SK-N-SH (cell line): Measurements from ENCODE around the gene FTSJ1. TPM values are rescaled to one million over a fixed set of nuclear protein-coding genes. Genes with fewer than 3 reads are reported as not detected.

ENCODE experiments used
- CTCF ChIA-PET: fragments of 300-600, 350-600 bp; formaldehyde crosslinking; extraction: SDS; loops from one replicate; lab custom pipeline; 2021; lab: Yijun Ruan, JAX
- POLR2A ChIA-PET: fragments of 350-600 bp; sonication (Branson Sonifier 250); formaldehyde crosslinking; extraction: SDS; loops from one replicate; lab custom pipeline; 2020; ENCODE audit warnings: antibody characterized with exemption, inconsistent platforms; lab: Yijun Ruan, JAX
- DNase-seq: peaks from one replicate; pipeline ENCODE4 v3.0.0; 2012
- H2AFZ ChIP-seq: fragments of 200-600 bp; sonication (generic); 2 replicates; pipeline ENCODE4 v1.8.1; 2016; ENCODE audit warnings: antibody characterized with exemption, mild to moderate bottlenecking, low read depth
- H3F3A ChIP-seq: fragments of 200-600 bp; sonication (generic); replicated peaks from 2 replicates; pipeline ENCODE3; 2016; ENCODE audit warnings: antibody characterized with exemption, mild to moderate bottlenecking; ENCODE audit not compliant: insufficient read depth
- H3K27ac ChIP-seq, 2 experiments: fragments of 200-500 bp in 1 of 2; fragments of 200-600 bp in 1 of 2; sonication (Bioruptor generic) in 1 of 2; sonication (generic), shearing (Covaris generic) in 1 of 2; 2 replicates each; pipeline versions ENCODE4 v1.5.1 to v1.6.1; 2014 to 2016; ENCODE audit warnings: low read depth in 2 of 2, inconsistent platforms in 1 of 2, low read length in 1 of 2, mild to moderate bottlenecking in 1 of 2, mixed read lengths in 1 of 2
- H3K27me3 ChIP-seq: fragments of 200-600 bp; sonication (generic), shearing (Covaris generic); 2 replicates; pipeline ENCODE4 v1.6.1; 2016; ENCODE audit warnings: mixed run types; ENCODE audit not compliant: insufficient read depth
- H3K36me3 ChIP-seq, 2 experiments: fragments of 200-500 bp in 1 of 2; fragments of 200-600 bp in 1 of 2; sonication (Bioruptor generic) in 1 of 2; sonication (generic) in 1 of 2; replicated peaks in 1 of 2; 2 replicates each; pipeline versions ENCODE3 to v1.5.1; 2014 to 2016; ENCODE audit warnings: low read length in 1 of 2, mild to moderate bottlenecking in 1 of 2; ENCODE audit not compliant: insufficient read depth in 2 of 2, control insufficient read depth in 1 of 2
- H3K4me1 ChIP-seq, 2 experiments: fragments of 200-500 bp in 1 of 2; fragments of 200-600 bp in 1 of 2; sonication (Bioruptor generic) in 1 of 2; sonication (generic), shearing (Covaris generic) in 1 of 2; 2 replicates each; pipeline versions ENCODE4 v1.5.1 to v1.6.1; 2014 to 2016; ENCODE audit warnings: low read depth in 1 of 2, low read length in 1 of 2, mixed run types in 1 of 2; ENCODE audit not compliant: insufficient read depth in 2 of 2, control insufficient read depth in 1 of 2
- H3K4me2 ChIP-seq: fragments of 200-600 bp; sonication (generic), shearing (Covaris generic); 2 replicates; pipeline ENCODE4 v1.6.1; 2017; ENCODE audit warnings: mixed run types
- H3K4me3 ChIP-seq, 2 experiments: fragments of 200-500 bp in 1 of 2; fragments of 200-600 bp in 1 of 2; sonication (Bioruptor generic) in 1 of 2; sonication (generic), shearing (Covaris generic) in 1 of 2; 2 replicates each; pipeline versions ENCODE4 v1.5.1 to v1.8.1; 2014 to 2016; ENCODE audit warnings: low read depth in 2 of 2, inconsistent platforms in 1 of 2, low read length in 1 of 2, mild to moderate bottlenecking in 1 of 2, mixed read lengths in 1 of 2, moderate library complexity in 1 of 2
- H3K79me2 ChIP-seq: fragments of 200-600 bp; sonication (generic); 2 replicates; pipeline ENCODE4 v1.8.1; 2017; ENCODE audit warnings: mild to moderate bottlenecking; ENCODE audit not compliant: insufficient read depth
- H3K9ac ChIP-seq: fragments of 200-600 bp; sonication (generic); 2 replicates; pipeline ENCODE4 v1.6.1; 2017; ENCODE audit warnings: mixed run types
- H3K9me2 ChIP-seq: fragments of 200-600 bp; sonication (generic); 2 replicates; pipeline ENCODE4 v1.6.1; 2017; ENCODE audit warnings: mixed run types
- H3K9me3 ChIP-seq: fragments of 200-600 bp; sonication (generic); 2 replicates; pipeline ENCODE4 v1.6.1; 2017; ENCODE audit warnings: mixed run types, mild to moderate bottlenecking, moderate library complexity
- H4K20me1 ChIP-seq: fragments of 200-600 bp; sonication (generic); 2 replicates; pipeline ENCODE4 v1.6.1; 2017; ENCODE audit warnings: mild to moderate bottlenecking, mixed run types; ENCODE audit not compliant: insufficient read depth
- ELF1 ChIP-seq: IDR thresholded peaks from 2 replicates; pipeline ENCODE4 v1.4.0; 2012
- FOXJ3 ChIP-seq: sonication (generic); formaldehyde crosslinking; IDR thresholded peaks from 2 replicates; pipeline ENCODE4 v1.5.1; 2020; ENCODE audit warnings: mild to moderate bottlenecking, missing genetic modification reagents
- JUND ChIP-seq: IDR thresholded peaks from 2 replicates; pipeline ENCODE4 v1.4.0; 2012
- RCOR1 ChIP-seq: fragments of 150-350 bp; IDR thresholded peaks from 2 replicates; pipeline ENCODE4 v1.6.1; 2017; ENCODE audit warnings: antibody characterized with exemption, low read length
- SIN3A ChIP-seq: IDR thresholded peaks from 2 replicates; pipeline ENCODE4 v1.6.1; 2012; ENCODE audit warnings: low read depth, mild to moderate bottlenecking, low read length, moderate library complexity, borderline replicate concordance
- TAF1 ChIP-seq: IDR thresholded peaks from 2 replicates; pipeline ENCODE4 v1.6.1; 2012; ENCODE audit warnings: low read depth, mild to moderate bottlenecking, low read length, moderate library complexity, borderline replicate concordance
- TEAD4 ChIP-seq: IDR thresholded peaks from 2 replicates; pipeline ENCODE4 v1.4.0; 2012; ENCODE audit warnings: mild to moderate bottlenecking, borderline replicate concordance; ENCODE audit not compliant: insufficient read depth
- WGBS: methylation state at CpG from one replicate; pipeline ENCODE4 v1.1.6; 2017; ENCODE audit warnings: low lambda C conversion rate; 5-methylcytosine and 5-hydroxymethylcytosine counted together
- polyA plus RNA-seq, 3 experiments: library from polyadenylated mRNA; depleted of rRNA; stranded (reverse); fragments of >200 nt; gene quantifications; 2 replicates each; pipeline ENCODE4 v1.2.3, GENCODE V29; 2012
- TF ChIP-seq, protein P1 (sequence below): IDR thresholded peaks from 2 replicates; pipeline ENCODE4; 2012
- TF ChIP-seq, protein P2 (sequence below): IDR thresholded peaks from 2 replicates; pipeline ENCODE4 v1.4.0; 2012; ENCODE audit warnings: low read depth, borderline replicate concordance

FTSJ1 gene
- polyA plus RNA-seq, 1 of the 3 experiments (the other 2 are of a cell fraction) = 34.1 TPM

DNA sequence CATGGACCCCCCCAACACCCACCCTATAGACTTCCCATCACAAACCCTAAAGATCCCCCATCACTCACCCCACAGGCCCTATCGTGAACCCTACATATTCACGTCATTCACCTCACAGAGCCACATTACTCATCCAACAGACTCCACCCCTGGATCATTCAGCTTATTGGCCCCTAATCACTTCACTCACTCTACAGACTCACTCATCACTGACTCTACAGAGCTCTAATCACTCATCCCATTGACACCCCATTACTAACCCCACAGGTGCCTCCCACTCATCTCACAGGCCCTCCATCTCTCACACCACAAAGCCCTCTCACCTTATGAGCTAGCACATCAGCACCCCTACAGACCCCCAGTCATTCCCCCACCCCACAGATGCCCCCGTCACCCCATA is 57.2 kb downstream of the FTSJ1 start:
- no peak for TF ChIP-seq RCOR1
- TF ChIP-seq, protein P1, sequence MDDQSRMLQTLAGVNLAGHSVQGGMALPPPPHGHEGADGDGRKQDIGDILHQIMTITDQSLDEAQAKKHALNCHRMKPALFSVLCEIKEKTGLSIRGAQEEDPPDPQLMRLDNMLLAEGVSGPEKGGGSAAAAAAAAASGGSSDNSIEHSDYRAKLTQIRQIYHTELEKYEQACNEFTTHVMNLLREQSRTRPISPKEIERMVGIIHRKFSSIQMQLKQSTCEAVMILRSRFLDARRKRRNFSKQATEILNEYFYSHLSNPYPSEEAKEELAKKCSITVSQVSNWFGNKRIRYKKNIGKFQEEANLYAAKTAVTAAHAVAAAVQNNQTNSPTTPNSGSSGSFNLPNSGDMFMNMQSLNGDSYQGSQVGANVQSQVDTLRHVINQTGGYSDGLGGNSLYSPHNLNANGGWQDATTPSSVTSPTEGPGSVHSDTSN = no peak
- TF ChIP-seq, protein P2, sequence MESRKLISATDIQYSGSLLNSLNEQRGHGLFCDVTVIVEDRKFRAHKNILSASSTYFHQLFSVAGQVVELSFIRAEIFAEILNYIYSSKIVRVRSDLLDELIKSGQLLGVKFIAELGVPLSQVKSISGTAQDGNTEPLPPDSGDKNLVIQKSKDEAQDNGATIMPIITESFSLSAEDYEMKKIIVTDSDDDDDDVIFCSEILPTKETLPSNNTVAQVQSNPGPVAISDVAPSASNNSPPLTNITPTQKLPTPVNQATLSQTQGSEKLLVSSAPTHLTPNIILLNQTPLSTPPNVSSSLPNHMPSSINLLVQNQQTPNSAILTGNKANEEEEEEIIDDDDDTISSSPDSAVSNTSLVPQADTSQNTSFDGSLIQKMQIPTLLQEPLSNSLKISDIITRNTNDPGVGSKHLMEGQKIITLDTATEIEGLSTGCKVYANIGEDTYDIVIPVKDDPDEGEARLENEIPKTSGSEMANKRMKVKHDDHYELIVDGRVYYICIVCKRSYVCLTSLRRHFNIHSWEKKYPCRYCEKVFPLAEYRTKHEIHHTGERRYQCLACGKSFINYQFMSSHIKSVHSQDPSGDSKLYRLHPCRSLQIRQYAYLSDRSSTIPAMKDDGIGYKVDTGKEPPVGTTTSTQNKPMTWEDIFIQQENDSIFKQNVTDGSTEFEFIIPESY = no peak
- no peak for TF ChIP-seq JUND
- no peak for TF ChIP-seq TEAD4
- no peak for TF ChIP-seq SIN3A
- no peak for TF ChIP-seq FOXJ3 (CRISPR knock-in tag)
- no peak for TF ChIP-seq TAF1
- no peak for TF ChIP-seq ELF1
- no peak overlapping the region for H3K9ac ChIP-seq
- H3F3A ChIP-seq = no peaks in the 10 kb centered on the region
- no peaks in the 10 kb centered on the region for H3K79me2 ChIP-seq
- no peaks in the 10 kb centered on the region for H3K9me2 ChIP-seq
- no peaks in the 10 kb centered on the region for H4K20me1 ChIP-seq
- CTCF ChIA-PET = no interaction called here
- H3K4me1 ChIP-seq = no peaks in the 10 kb centered on the region
- H3K4me2 ChIP-seq = no peak overlapping the region
- H3K27ac ChIP-seq = no peak overlapping the region
- no peaks in the 10 kb centered on the region for H3K27me3 ChIP-seq
- POLR2A ChIA-PET = no interaction called here
- no peaks in the 10 kb centered on the region for H3K36me3 ChIP-seq
- DNase-seq = no peak
- no peak overlapping the region for H3K4me3 ChIP-seq
- H3K9me3 ChIP-seq = no peaks in the 10 kb centered on the region
- 44% methylated on average over 3 of the region's 3 CpGs for WGBS
- H2AFZ ChIP-seq = no peak overlapping the region

Other genes with a start within 250 kb of the FTSJ1 start
- 0.05 TPM in 1 of 2 replicates, not detected in the other for gene SSX1, start 220.8 kb upstream of the FTSJ1 start, polyA plus RNA-seq (2012; rRNA removed)
- gene SSX3, start 119.5 kb upstream of the FTSJ1 start, polyA plus RNA-seq (2012; rRNA removed) = 0.16 and 0.21 TPM in 2 replicates
- not detected in 2 replicates for gene SSX4, start 92.7 kb upstream of the FTSJ1 start, polyA plus RNA-seq (2012; rRNA removed)
- gene SSX4B, start 64.2 kb upstream of the FTSJ1 start, polyA plus RNA-seq (2012; rRNA removed) = not detected in 2 replicates
- 0.33 and 0.44 TPM in 2 replicates for gene SLC38A5, start 5.9 kb upstream of the FTSJ1 start, polyA plus RNA-seq (2012; rRNA removed)
- gene PORCN, start 32.8 kb downstream of the FTSJ1 start, polyA plus RNA-seq (2012; rRNA removed) = 10.6 and 11.0 TPM in 2 replicates
- 28.9 and 30.2 TPM in 2 replicates for gene EBP, start 45.6 kb downstream of the FTSJ1 start, polyA plus RNA-seq (2012; rRNA removed)
- 11.8 and 18.4 TPM in 2 replicates for gene TBC1D25, start 63.5 kb downstream of the FTSJ1 start, polyA plus RNA-seq (2012; rRNA removed)
- gene RBM3, start 98.3 kb downstream of the FTSJ1 start, polyA plus RNA-seq (2012; rRNA removed) = 183 and 222 TPM in 2 replicates
- gene WDR13, start 121.3 kb downstream of the FTSJ1 start, polyA plus RNA-seq (2012; rRNA removed) = 58.0 and 101 TPM in 2 replicates
- gene WAS, start 207.6 kb downstream of the FTSJ1 start, polyA plus RNA-seq (2012; rRNA removed) = 0.24 and 0.30 TPM in 2 replicates
- 6.3 and 8.5 TPM in 2 replicates for gene SUV39H1, start 220.5 kb downstream of the FTSJ1 start, polyA plus RNA-seq (2012; rRNA removed)